ENCODE measurements around the gene TNNI2.

Gene TNNI2

GRCh38 chr11:1864831-1865665, 26.3 kb downstream of the TNNI2 start:
- no peaks in the 10 kb centered on the region for H3K9me3 ChIP-seq (ENCODE audit: control insufficient read depth in 2 of 2, low read length in 2 of 2)
- peak overlapping the region; percentile 83 for H3K27ac ChIP-seq (ENCODE audit: low read length)
- H3K4me1 ChIP-seq (ENCODE audit: control insufficient read depth, insufficient read depth, low read length), result peaks cover 42% of the 10 kb centered on the region
- H3K27me3 ChIP-seq (ENCODE audit: control insufficient read depth in 1 of 2, insufficient read depth in 2 of 2, low read length in 2 of 2), result peaks cover 0 to 5% of the 10 kb centered on the region in 2 donors
- no peaks in the 10 kb centered on the region for H3K36me3 ChIP-seq (ENCODE audit: control insufficient read depth in 2 of 2, insufficient read depth in 2 of 2, low read length in 2 of 2)
- H3K4me3 ChIP-seq (ENCODE audit: low read length in 2 of 2), result peak overlapping the region; percentile 51 to 71
- H3K9ac ChIP-seq (ENCODE audit: low read length in 2 of 2), result peak overlapping the region; percentile 62 to 83

DNA sequence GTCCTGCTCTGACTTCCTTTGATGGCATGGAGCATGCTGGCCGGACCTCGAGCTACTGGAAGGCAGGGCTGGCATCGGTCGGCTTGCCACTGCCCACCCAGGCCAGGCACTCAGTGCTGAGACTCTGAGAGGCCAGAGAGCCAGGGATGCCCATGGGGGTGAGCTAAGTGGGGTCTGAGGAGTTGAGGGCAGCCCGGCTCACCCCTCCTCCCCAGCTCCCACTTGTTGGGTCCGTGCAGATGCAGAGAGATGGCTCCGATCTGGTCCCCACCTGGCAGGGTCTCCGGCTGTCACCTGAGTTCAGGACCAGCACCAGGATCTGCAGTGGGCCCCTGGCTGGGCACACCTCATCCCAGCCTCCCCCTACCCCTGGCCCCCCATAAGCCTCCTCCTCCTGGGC, 27.4 kb downstream of the TNNI2 start:
- no peaks in the 10 kb centered on the region for H3K9me3 ChIP-seq (ENCODE audit: control insufficient read depth in 2 of 2, low read length in 2 of 2)
- peaks cover 8 to 12% of the 10 kb centered on the region in 2 donors for H3K27me3 ChIP-seq (ENCODE audit: control insufficient read depth in 1 of 2, insufficient read depth in 2 of 2, low read length in 2 of 2)
- H3K36me3 ChIP-seq (ENCODE audit: control insufficient read depth in 2 of 2, insufficient read depth in 2 of 2, low read length in 2 of 2), result no peaks in the 10 kb centered on the region
- H3K9ac ChIP-seq (ENCODE audit: low read length in 2 of 2), result peak overlapping the region in 1 of 2 donors; percentile 21
- peaks cover 52% of the 10 kb centered on the region for H3K4me1 ChIP-seq (ENCODE audit: control insufficient read depth, insufficient read depth, low read length)
- peak overlapping the region in 1 of 2 donors; percentile 71 for H3K4me3 ChIP-seq (ENCODE audit: low read length in 2 of 2)
- H3K27ac ChIP-seq (ENCODE audit: low read length), result no peak overlapping the region

DNA sequence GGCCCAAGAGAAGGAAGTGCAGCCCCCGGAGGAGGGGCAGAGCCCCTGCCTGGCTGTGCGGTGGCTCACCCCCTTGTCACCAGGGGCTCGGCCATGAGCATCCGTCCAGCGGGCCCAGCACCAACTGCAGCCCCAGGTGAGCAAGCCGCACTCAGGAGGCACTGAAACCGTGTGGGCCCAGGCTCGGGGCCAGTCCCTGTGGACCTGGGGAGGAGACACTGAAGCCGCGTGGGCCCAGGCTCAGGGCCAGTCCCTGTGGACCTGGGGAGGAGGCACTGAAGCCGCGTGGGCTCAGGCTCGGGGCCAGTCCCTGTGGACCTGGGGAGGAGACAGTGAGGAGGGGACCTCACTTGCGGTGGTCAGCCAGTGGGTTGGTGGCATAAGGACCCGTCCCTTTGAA, 28.0 kb downstream of the TNNI2 start:
- Histone ChIP-seq H3K4me3 (ENCODE audit: low read length in 2 of 2) (peak overlapping the region in 1 of 2 donors; percentile 35), H3K4me1 (ENCODE audit: control insufficient read depth, insufficient read depth, low read length) (peaks cover 52% of the 10 kb centered on the region), H3K27me3 (ENCODE audit: control insufficient read depth in 1 of 2, insufficient read depth in 2 of 2, low read length in 2 of 2) (peaks cover 13 to 14% of the 10 kb centered on the region in 2 donors), H3K36me3 (ENCODE audit: control insufficient read depth in 2 of 2, insufficient read depth in 2 of 2, low read length in 2 of 2) (no peaks in the 10 kb centered on the region), H3K9me3 (ENCODE audit: control insufficient read depth in 2 of 2, low read length in 2 of 2) (no peaks in the 10 kb centered on the region), H3K27ac (ENCODE audit: low read length) (no peak overlapping the region), H3K9ac (ENCODE audit: low read length in 2 of 2) (no peak overlapping the region)

DNA sequence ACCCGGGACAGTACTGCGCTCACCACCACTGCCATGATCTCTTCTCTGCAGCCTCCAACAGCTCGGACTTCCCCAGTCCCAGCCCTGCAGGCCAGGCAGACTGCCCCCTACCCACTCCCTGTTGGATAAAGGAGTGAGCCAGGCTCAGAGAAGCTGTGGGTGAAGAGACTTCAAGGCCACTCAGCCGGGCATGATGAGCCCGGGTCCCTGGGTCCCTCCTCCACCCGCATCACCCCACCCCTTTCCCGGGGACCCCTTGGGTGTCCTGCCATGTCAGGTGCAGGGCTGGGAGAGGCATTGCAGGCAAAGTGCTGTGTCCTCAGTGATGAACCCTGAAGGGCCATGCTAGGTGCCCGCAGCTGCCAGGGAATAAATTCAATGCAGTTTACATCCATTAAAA, 28.6 kb downstream of the TNNI2 start:
- peaks cover 13 to 14% of the 10 kb centered on the region in 2 donors for H3K27me3 ChIP-seq (ENCODE audit: control insufficient read depth in 1 of 2, insufficient read depth in 2 of 2, low read length in 2 of 2)
- H3K9ac ChIP-seq (ENCODE audit: low read length in 2 of 2), result no peak overlapping the region
- no peak overlapping the region for H3K4me3 ChIP-seq (ENCODE audit: low read length in 2 of 2)
- H3K27ac ChIP-seq (ENCODE audit: low read length), result no peak overlapping the region
- peaks cover 52% of the 10 kb centered on the region for H3K4me1 ChIP-seq (ENCODE audit: control insufficient read depth, insufficient read depth, low read length)
- H3K9me3 ChIP-seq (ENCODE audit: control insufficient read depth in 2 of 2, low read length in 2 of 2), result no peaks in the 10 kb centered on the region
- H3K36me3 ChIP-seq (ENCODE audit: control insufficient read depth in 2 of 2, insufficient read depth in 2 of 2, low read length in 2 of 2), result no peaks in the 10 kb centered on the region

DNA sequence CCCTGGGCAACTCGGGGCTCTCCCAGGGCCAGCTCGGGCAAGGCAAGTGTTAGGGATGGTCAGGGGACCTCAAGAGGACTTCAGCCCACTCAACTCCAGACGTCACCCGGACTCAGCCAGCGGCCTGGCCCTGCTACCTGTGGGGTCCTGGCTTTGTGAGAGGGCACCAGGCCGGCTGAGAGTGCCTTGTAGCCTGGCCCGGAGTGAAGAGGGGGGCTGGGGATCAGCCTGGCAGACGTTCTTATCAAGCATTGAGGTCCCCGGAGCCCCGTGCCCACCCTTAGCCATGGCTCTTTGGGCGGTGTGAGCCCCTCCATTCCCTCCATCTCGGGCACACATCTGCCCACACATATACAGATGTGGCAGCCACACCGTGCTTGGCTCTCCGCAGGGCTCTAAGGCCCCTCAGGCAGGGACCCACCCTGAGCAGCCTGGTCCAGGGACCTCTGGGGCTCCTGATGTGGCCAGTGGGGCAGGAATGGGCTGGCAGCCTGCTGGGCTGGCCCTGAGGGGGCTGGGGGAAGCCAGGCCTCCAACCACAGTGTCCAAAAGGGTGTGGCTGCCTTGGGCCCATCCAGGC, 29.4 kb downstream of the TNNI2 start:
- H3K36me3 ChIP-seq (ENCODE audit: control insufficient read depth in 2 of 2, insufficient read depth in 2 of 2, low read length in 2 of 2), result no peaks in the 10 kb centered on the region
- no peak overlapping the region for H3K27ac ChIP-seq (ENCODE audit: low read length)
- H3K27me3 ChIP-seq (ENCODE audit: control insufficient read depth in 1 of 2, insufficient read depth in 2 of 2, low read length in 2 of 2), result peaks cover 13 to 14% of the 10 kb centered on the region in 2 donors
- peak overlapping the region in 1 of 2 donors; percentile 67 for H3K4me3 ChIP-seq (ENCODE audit: low read length in 2 of 2)
- H3K4me1 ChIP-seq (ENCODE audit: control insufficient read depth, insufficient read depth, low read length), result peaks cover 50% of the 10 kb centered on the region
- no peaks in the 10 kb centered on the region for H3K9me3 ChIP-seq (ENCODE audit: control insufficient read depth in 2 of 2, low read length in 2 of 2)
- no peak overlapping the region for H3K9ac ChIP-seq (ENCODE audit: low read length in 2 of 2)

DNA sequence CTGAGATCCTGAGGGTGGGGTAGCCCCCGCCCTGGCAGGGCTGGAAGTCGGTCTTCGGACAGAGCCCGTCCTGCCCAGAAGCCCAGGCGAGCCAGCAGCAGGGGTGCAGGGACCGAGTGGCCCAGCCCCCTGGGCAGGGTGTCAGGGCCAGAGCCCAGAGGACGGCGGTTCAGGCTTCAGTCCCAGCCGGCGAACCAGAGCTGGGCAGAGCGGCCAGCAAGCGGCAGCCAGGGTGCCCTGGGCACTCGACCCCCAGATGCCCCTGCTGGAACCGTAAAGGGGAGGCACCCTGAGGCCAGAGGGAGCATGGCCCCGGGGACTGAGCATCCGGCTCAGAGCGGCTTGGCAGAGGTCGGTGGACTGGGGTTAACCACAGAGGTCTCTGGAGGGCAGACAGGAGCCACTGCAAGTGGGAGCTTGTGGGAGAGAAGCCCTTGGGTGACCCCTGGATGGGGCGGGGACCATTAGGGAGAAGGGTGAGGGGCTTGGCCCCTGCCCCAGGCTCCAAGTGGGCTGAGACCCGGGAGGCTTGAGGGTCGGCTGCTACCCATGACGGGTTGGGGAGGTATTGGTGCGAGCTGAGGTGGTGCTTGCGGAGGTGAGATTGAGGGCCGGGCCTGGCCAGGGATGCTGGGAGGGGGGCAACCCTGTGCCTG, 30.0 kb downstream of the TNNI2 start:
- Histone ChIP-seq H3K27me3 (ENCODE audit: control insufficient read depth in 1 of 2, insufficient read depth in 2 of 2, low read length in 2 of 2) (peaks cover 13 to 14% of the 10 kb centered on the region in 2 donors), H3K4me3 (ENCODE audit: low read length in 2 of 2) (peak overlapping the region in 1 of 2 donors; percentile 67), H3K36me3 (ENCODE audit: control insufficient read depth in 2 of 2, insufficient read depth in 2 of 2, low read length in 2 of 2) (no peaks in the 10 kb centered on the region), H3K9ac (ENCODE audit: low read length in 2 of 2) (no peak overlapping the region), H3K27ac (ENCODE audit: low read length) (peak overlapping the region; percentile 46), H3K9me3 (ENCODE audit: control insufficient read depth in 2 of 2, low read length in 2 of 2) (no peaks in the 10 kb centered on the region), H3K4me1 (ENCODE audit: control insufficient read depth, insufficient read depth, low read length) (peaks cover 44% of the 10 kb centered on the region)

DNA sequence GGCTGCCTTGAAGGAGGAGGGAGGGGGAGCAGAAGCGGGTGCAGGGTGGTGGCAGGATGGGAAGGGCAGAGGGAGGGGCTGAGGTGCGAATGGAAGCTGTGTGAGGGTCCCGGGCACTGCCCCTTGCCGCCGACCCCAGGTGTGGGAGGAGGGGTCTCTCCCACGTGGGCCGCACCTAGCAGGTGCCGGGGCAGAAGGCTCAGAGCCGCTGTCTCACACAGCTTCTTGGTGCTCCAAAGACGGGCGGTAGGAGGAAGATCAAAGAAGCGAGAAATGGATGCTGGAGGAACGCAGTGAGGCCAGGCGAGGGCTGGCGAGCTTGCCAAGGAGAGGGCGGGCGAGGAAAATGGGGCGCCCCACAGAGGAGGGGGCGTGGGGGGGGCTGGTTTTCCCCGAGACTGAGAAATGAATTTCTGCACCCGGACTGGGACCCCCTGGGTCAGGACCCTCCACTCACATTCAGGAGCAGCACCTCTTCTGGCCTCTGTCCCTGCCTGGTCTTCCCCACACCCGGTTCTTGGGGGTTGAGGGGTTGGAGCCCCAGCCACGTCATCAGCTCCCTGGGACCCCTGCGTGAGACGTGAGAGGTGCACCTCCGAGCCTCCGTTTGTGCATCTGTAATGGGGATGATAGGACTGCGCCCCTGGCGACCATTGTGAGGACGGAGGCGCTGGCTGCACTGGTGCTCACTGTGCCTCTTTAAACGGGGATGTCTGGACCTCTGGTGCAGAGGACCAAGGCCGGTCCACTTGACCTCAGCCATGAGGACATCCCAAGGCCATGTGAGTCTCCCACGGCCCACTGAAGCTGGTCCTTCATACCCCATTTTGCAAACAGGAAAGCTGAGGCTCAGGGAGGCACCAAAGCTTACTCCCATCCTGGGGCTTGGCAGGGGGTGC, 30.9 kb downstream of the TNNI2 start:
- Histone ChIP-seq H3K9me3 (ENCODE audit: control insufficient read depth in 2 of 2, low read length in 2 of 2) (no peaks in the 10 kb centered on the region), H3K4me3 (ENCODE audit: low read length in 2 of 2) (peak overlapping the region in 1 of 2 donors; percentile 67), H3K4me1 (ENCODE audit: control insufficient read depth, insufficient read depth, low read length) (peaks cover 37% of the 10 kb centered on the region), H3K27ac (ENCODE audit: low read length) (no peak overlapping the region), H3K27me3 (ENCODE audit: control insufficient read depth in 1 of 2, insufficient read depth in 2 of 2, low read length in 2 of 2) (peaks cover 13 to 14% of the 10 kb centered on the region in 2 donors), H3K9ac (ENCODE audit: low read length in 2 of 2) (no peak overlapping the region), H3K36me3 (ENCODE audit: control insufficient read depth in 2 of 2, insufficient read depth in 2 of 2, low read length in 2 of 2) (no peaks in the 10 kb centered on the region)

DNA sequence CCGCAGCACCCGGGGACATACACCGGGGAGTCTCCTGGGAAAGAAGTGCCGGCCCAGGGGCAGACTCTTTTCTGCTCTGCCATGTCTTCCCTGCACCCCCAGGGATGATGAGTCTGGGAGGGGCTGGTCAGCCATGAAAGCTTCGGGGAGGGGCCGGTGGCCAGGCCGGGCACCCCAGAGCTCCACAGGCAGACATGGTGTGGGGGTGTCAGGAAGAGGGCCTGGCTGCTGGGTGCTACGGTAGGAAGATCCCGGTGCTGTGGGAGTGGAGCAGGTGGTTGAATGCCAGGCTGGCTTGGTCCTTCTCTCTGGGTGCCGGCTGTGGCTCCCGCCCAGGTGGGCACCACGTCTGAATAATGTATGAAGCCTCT, 31.5 kb downstream of the TNNI2 start:
- peak overlapping the region in 1 of 2 donors; percentile 67 for H3K4me3 ChIP-seq (ENCODE audit: low read length in 2 of 2)
- H3K27me3 ChIP-seq (ENCODE audit: control insufficient read depth in 1 of 2, insufficient read depth in 2 of 2, low read length in 2 of 2), result peaks cover 14% of the 10 kb centered on the region in 2 donors
- H3K4me1 ChIP-seq (ENCODE audit: control insufficient read depth, insufficient read depth, low read length), result peaks cover 31% of the 10 kb centered on the region
- no peaks in the 10 kb centered on the region for H3K9me3 ChIP-seq (ENCODE audit: control insufficient read depth in 2 of 2, low read length in 2 of 2)
- no peak overlapping the region for H3K9ac ChIP-seq (ENCODE audit: low read length in 2 of 2)
- H3K36me3 ChIP-seq (ENCODE audit: control insufficient read depth in 2 of 2, insufficient read depth in 2 of 2, low read length in 2 of 2), result no peaks in the 10 kb centered on the region
- no peak overlapping the region for H3K27ac ChIP-seq (ENCODE audit: low read length)

- Histone ChIP-seq H3K4me1 (ENCODE audit: control insufficient read depth, insufficient read depth, low read length) (peaks cover 27% of the 10 kb centered on the region), H3K4me3 (ENCODE audit: low read length in 2 of 2) (peak overlapping the region in 1 of 2 donors; percentile 67), H3K9ac (ENCODE audit: low read length in 2 of 2) (no peak overlapping the region), H3K27ac (ENCODE audit: low read length) (no peak overlapping the region), H3K36me3 (ENCODE audit: control insufficient read depth in 2 of 2, insufficient read depth in 2 of 2, low read length in 2 of 2) (no peaks in the 10 kb centered on the region), H3K27me3 (ENCODE audit: control insufficient read depth in 1 of 2, insufficient read depth in 2 of 2, low read length in 2 of 2) (peaks cover 14 to 15% of the 10 kb centered on the region in 2 donors), H3K9me3 (ENCODE audit: control insufficient read depth in 2 of 2, low read length in 2 of 2) (no peaks in the 10 kb centered on the region)
Measured at GRCh38 chr11:1870721-1871466, 32.1 kb downstream of the TNNI2 start.

Data from stomach smooth muscle (tissue), 2 donors.